ENCODE data around the gene AKAP13. TPM values are rescaled to one million over a fixed set of nuclear protein-coding genes. Genes with fewer than 3 reads are reported as not detected.
A peak's percentile ranks its signal among the peaks of the same experiment; 100 is the strongest.

Gene AKAP13
- total RNA-seq, 1 donor from 2014 or later, result 450 TPM

- intact Hi-C loops (cut with DNase I), result no loop called here
- Histone ChIP-seq H3K27ac (no peak overlapping the region), H3K36me3 (no peaks in the 10 kb centered on the region), H3K4me1 (peaks cover 26% of the 10 kb centered on the region), H3K4me3 (no peak overlapping the region), H3K27me3 (no peaks in the 10 kb centered on the region), H3K9me3 (no peaks in the 10 kb centered on the region)
- DNase-seq, result no peak
- ATAC-seq, result no peak
- TF ChIP-seq CTCF (IDR thresholded peaks at IDR 0.05), result no peak
Measured at GRCh38 chr15:85334241-85334640, 46.2 kb upstream of the AKAP13 start.

- TF ChIP-seq CTCF (IDR thresholded peaks at IDR 0.05), result no peak
- H3K27ac ChIP-seq, result peak overlapping the region; percentile 51
- H3K4me1 ChIP-seq, result peaks cover 19% of the 10 kb centered on the region
- H3K36me3 ChIP-seq, result no peaks in the 10 kb centered on the region
- no peak overlapping the region for H3K4me3 ChIP-seq
- intact Hi-C loops (cut with DNase I), result no loop called here
- no peak for DNase-seq
- no peak for ATAC-seq
- H3K9me3 ChIP-seq, result no peaks in the 10 kb centered on the region
- no peaks in the 10 kb centered on the region for H3K27me3 ChIP-seq
Measured at GRCh38 chr15:85335193-85335942, 45.0 kb upstream of the AKAP13 start.

- ATAC-seq, result peak; percentile 12
- Histone ChIP-seq H3K4me3 (no peak overlapping the region), H3K36me3 (no peaks in the 10 kb centered on the region), H3K27me3 (no peaks in the 10 kb centered on the region), H3K9me3 (no peaks in the 10 kb centered on the region), H3K4me1 (peaks cover 4% of the 10 kb centered on the region), H3K27ac (no peak overlapping the region)
- intact Hi-C loops (cut with DNase I), result no loop called here
- DNase-seq, result no peak
- no peak for TF ChIP-seq CTCF (IDR thresholded peaks at IDR 0.05)
Measured at GRCh38 chr15:85336880-85337279, 43.5 kb upstream of the AKAP13 start.

GRCh38 chr15:85337425-85338074 lies 42.9 kb upstream of the AKAP13 start:
- DNase-seq, result no peak
- H3K27me3 ChIP-seq, result no peaks in the 10 kb centered on the region
- H3K4me3 ChIP-seq, result no peak overlapping the region
- H3K36me3 ChIP-seq, result no peaks in the 10 kb centered on the region
- TF ChIP-seq CTCF (IDR thresholded peaks at IDR 0.05), result no peak
- H3K9me3 ChIP-seq, result no peaks in the 10 kb centered on the region
- H3K4me1 ChIP-seq, result no peaks in the 10 kb centered on the region
- ATAC-seq, result no peak
- H3K27ac ChIP-seq, result no peak overlapping the region
- intact Hi-C loops (cut with DNase I), result no loop called here

GRCh38 chr15:85340321-85340665 lies 40.1 kb upstream of the AKAP13 start:
- H3K4me3 ChIP-seq, result no peak overlapping the region
- DNase-seq (no peak), ATAC-seq (no peak)
- TF ChIP-seq CTCF (IDR thresholded peaks at IDR 0.05), result no peak
- H3K27me3 ChIP-seq, result no peaks in the 10 kb centered on the region
- no peaks in the 10 kb centered on the region for H3K9me3 ChIP-seq
- H3K36me3 ChIP-seq, result no peaks in the 10 kb centered on the region
- intact Hi-C loops (cut with DNase I), result no loop called here
- H3K27ac ChIP-seq, result no peak overlapping the region
- no peaks in the 10 kb centered on the region for H3K4me1 ChIP-seq
